Keratinocyte (primary cell): Measurements from ENCODE around the gene TEKT5. TPM values are rescaled to one million over a fixed set of nuclear protein-coding genes. Genes with fewer than 3 reads are reported as not detected.

Experiments used
- DNase-seq: peaks from one replicate; pipeline ENCODE4 v3.0.0-alpha.2; 2011; ENCODE audit warnings: low read depth, missing footprints, low spot score
- FAIRE-seq: peaks from 2 replicates; lab custom pipeline; 2011; peaks lifted over from hg19 to GRCh38; lab: Jason Lieb, UNC
- H2AFZ ChIP-seq: 2 replicates; pipeline ENCODE4 v1.6.0; 2012; ENCODE audit warnings: low read length, control low read depth, inconsistent platforms; ENCODE audit not compliant: control insufficient read depth
- H3K27ac ChIP-seq: 2 replicates; pipeline ENCODE4 v1.5.1; 2011; ENCODE audit warnings: low read length; ENCODE audit not compliant: control insufficient read depth, insufficient read depth
- H3K27me3 ChIP-seq: 3 replicates; pipeline ENCODE4 v1.6.0; 2011; ENCODE audit warnings: low read length; ENCODE audit not compliant: control insufficient read depth, insufficient read depth; ENCODE audit errors: extremely low read depth
- H3K36me3 ChIP-seq, 2 experiments: 2 replicates in 1 of 2; 3 replicates in 1 of 2; pipeline ENCODE4 v1.5.1; 2011; ENCODE audit warnings: low read length in 2 of 2, mild to moderate bottlenecking in 1 of 2; ENCODE audit not compliant: control insufficient read depth in 2 of 2, insufficient read depth in 2 of 2; ENCODE audit errors: extremely low read depth in 1 of 2
- H3K4me1 ChIP-seq: 3 replicates; pipeline ENCODE4 v1.5.1; 2011; ENCODE audit warnings: low read length; ENCODE audit not compliant: control insufficient read depth, insufficient read depth; ENCODE audit errors: extremely low read depth
- H3K4me2 ChIP-seq: 3 replicates; pipeline ENCODE4 v1.6.0; 2011; ENCODE audit warnings: low read depth, low read length; ENCODE audit not compliant: control insufficient read depth, insufficient read depth; ENCODE audit errors: extremely low read depth
- H3K4me3 ChIP-seq, 3 experiments: fragments of 200-600 bp in 1 of 3; sonication (generic) in 1 of 3; 2 replicates in 2 of 3; 3 replicates in 1 of 3; pipeline ENCODE4 v1.5.1; 2011 to 2016; ENCODE audit warnings: low read length in 3 of 3, mild to moderate bottlenecking in 3 of 3, control low read depth in 2 of 3, inconsistent platforms in 1 of 3, low read depth in 1 of 3, mixed read lengths in 1 of 3, mixed run types in 1 of 3, moderate library complexity in 1 of 3; ENCODE audit not compliant: control insufficient read depth in 2 of 3, insufficient read depth in 2 of 3; ENCODE audit errors: extremely low read depth in 1 of 3
- H3K79me2 ChIP-seq: 2 replicates; pipeline ENCODE4 v1.6.0; 2012; ENCODE audit warnings: low read length; ENCODE audit not compliant: control insufficient read depth, insufficient read depth
- H3K9ac ChIP-seq: 3 replicates; pipeline ENCODE4 v1.6.0; 2011; ENCODE audit warnings: low read length; ENCODE audit not compliant: control insufficient read depth, insufficient read depth; ENCODE audit errors: extremely low read depth
- H3K9me1 ChIP-seq: 3 replicates; pipeline ENCODE4 v1.6.0; 2011; ENCODE audit warnings: low read length; ENCODE audit not compliant: control insufficient read depth, insufficient read depth; ENCODE audit errors: extremely low read depth
- H3K9me3 ChIP-seq: 2 replicates; pipeline ENCODE4 v1.5.1; 2012; ENCODE audit warnings: low read depth, low read length; ENCODE audit not compliant: control insufficient read depth
- H4K20me1 ChIP-seq: 3 replicates; pipeline ENCODE4 v1.6.0; 2011; ENCODE audit warnings: low read length; ENCODE audit not compliant: control insufficient read depth, insufficient read depth; ENCODE audit errors: extremely low read depth
- CTCF ChIP-seq, 3 experiments: IDR thresholded peaks in 1 of 3; conservative IDR thresholded peaks in 1 of 3; optimal IDR thresholded peaks in 1 of 3; 2 replicates in 2 of 3; 3 replicates in 1 of 3; pipeline versions ENCODE3 to v1.5.1; 2011; ENCODE audit warnings: low read length in 3 of 3, mild to moderate bottlenecking in 3 of 3, moderate library complexity in 2 of 3, control low read depth in 1 of 3, inconsistent platforms in 1 of 3; ENCODE audit not compliant: insufficient read depth in 2 of 3; ENCODE audit errors: extremely low read depth in 1 of 3
- EZH2 ChIP-seq: IDR thresholded peaks from one replicate; pipeline ENCODE4 v1.6.1; 2012; ENCODE audit warnings: inconsistent platforms, mild to moderate bottlenecking, low read length, moderate library complexity
- dilution Hi-C: fragments of 300-500 bp; cut with MboI; formaldehyde crosslinking; loops from one replicate; pipeline ENCODE4 v1.7.0; 2020; ENCODE audit warnings: low sequenced_read_pairs; ENCODE audit not compliant: extremely low pct_ligation_motif_present
- polyA plus RNA-seq, 5 experiments: library from polyadenylated mRNA; depleted of rRNA in 3 of 5; stranded (reverse) in 3 of 5; stranded (forward) in 1 of 5; unstranded in 1 of 5; fragments of >200 nt; gene quantifications; 1 replicate in 1 of 5; 2 replicates in 3 of 5; 3 replicates in 1 of 5; pipeline versions ENCODE4 v1.2.1 to v1.2.3, GENCODE V29; 2011 to 2012; ENCODE audit warnings: missing spikeins in 2 of 5, low read depth in 1 of 5, low replicate concordance in 1 of 5

The TEKT5 gene
- polyA plus RNA-seq, 1 donor (not counting 4 experiments of a cell fraction or from before 2014, with no cell fraction given) = not detected

- TF ChIP-seq EZH2 (no peak), CTCF (optimal IDR thresholded peaks at IDR 0.05 in 1 of 3, IDR thresholded peaks at IDR 0.05 in 1 of 3, conservative IDR thresholded peaks at IDR 0.05 in 1 of 3; ENCODE audit: extremely low read depth in 1 of 3, insufficient read depth in 2 of 3, low read length in 3 of 3) (no peak)
- Histone ChIP-seq H3K4me1 (peaks cover 12% of the 10 kb centered on the region), H3K4me3 (no peak overlapping the region), H4K20me1 (no peaks in the 10 kb centered on the region), H3K27me3 (peaks cover 5% of the 10 kb centered on the region), H3K9me3 (no peaks in the 10 kb centered on the region), H3K9me1 (no peaks in the 10 kb centered on the region), H2AFZ (no peak overlapping the region), H3K36me3 (no peaks in the 10 kb centered on the region), H3K27ac (no peak overlapping the region), H3K9ac (no peak overlapping the region), H3K4me2 (no peak overlapping the region), H3K79me2 (no peaks in the 10 kb centered on the region)
- DNase-seq = no peak
- dilution Hi-C loops = loop anchor here (25.0 kb wide), 1 partner anchor 184 kb away; no protein-coding TSS in a partner anchor
- no peak for FAIRE-seq
Measured at GRCh38 chr16:10728003-10728887, 33.5 kb upstream of the TEKT5 start.

- FAIRE-seq (no peak), DNase-seq (no peak)
- H3K36me3 ChIP-seq = no peaks in the 10 kb centered on the region
- no peak overlapping the region for H3K27ac ChIP-seq
- H3K4me1 ChIP-seq = no peaks in the 10 kb centered on the region
- H4K20me1 ChIP-seq = no peaks in the 10 kb centered on the region
- H3K27me3 ChIP-seq = no peaks in the 10 kb centered on the region
- H3K4me2 ChIP-seq = no peak overlapping the region
- no peak overlapping the region for H3K4me3 ChIP-seq
- no peaks in the 10 kb centered on the region for H3K79me2 ChIP-seq
- no peak overlapping the region for H2AFZ ChIP-seq
- no peaks in the 10 kb centered on the region for H3K9me3 ChIP-seq
- dilution Hi-C loops = no loop called here
- no peaks in the 10 kb centered on the region for H3K9me1 ChIP-seq
- TF ChIP-seq CTCF (optimal IDR thresholded peaks at IDR 0.05 in 1 of 3, IDR thresholded peaks at IDR 0.05 in 1 of 3, conservative IDR thresholded peaks at IDR 0.05 in 1 of 3; ENCODE audit: extremely low read depth in 1 of 3, insufficient read depth in 2 of 3, low read length in 3 of 3) (no peak), EZH2 (no peak)
- no peak overlapping the region for H3K9ac ChIP-seq
Measured at GRCh38 chr16:10708969-10709368, 14.2 kb upstream of the TEKT5 start.
